NCI-H1092 treated with DMSO at 0.1 percent for 48 hours (cell line): ENCODE results near the gene ACOT7.
"Not testable (repeated sequence)": the region's sequence is repeated elsewhere in the genome, so short reads cannot be mapped to it uniquely, and the experiment has no call there.

Experiments used
- DNase-seq: peaks from one replicate; lab custom pipeline; 2025; lab: John Stamatoyannopoulos, UW

Gene ACOT7

DNA sequence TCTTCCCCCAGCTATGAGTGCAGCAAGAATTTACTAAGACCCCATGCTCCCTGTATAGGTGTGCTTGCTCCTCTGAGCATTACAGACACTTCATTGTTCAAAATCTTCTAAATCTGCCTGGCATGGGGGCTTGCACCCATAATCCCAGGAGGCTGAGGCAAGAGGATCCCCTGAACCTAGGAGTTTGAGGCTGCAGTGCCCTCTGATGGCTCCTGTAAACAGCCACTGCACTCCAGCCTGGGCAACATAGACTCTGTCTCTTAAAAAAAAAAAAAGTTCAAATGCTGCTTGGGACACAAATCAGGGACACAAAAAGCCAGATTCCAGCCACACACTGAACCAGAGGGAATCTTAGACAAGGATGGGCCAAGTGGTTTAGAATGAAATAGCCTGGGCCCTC lies 3.4 kb upstream of the ACOT7 start:
- no peak for DNase-seq

DNA sequence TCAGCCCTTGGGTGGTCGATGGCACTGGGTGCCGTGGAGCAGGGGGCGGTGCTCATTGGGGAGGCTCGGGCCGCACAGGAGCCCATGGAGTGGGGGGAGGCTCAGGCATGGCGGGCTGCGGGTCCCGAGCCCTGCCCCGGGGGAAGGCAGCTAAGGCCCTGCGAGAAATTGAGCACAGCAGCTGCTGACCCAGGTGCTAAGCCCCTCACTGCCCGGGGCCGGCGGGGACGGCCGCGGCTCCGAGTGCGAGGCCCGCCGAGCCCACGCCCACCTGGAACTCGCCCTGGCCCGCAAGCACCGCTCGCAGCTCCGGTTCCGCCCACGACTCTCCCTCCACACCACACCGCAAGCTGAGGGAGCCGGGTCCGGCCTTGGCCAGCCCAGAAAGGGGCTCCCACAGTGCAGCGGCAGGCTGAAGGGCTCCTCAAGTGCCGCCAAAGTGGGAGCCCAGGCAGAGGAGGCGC lies 2.2 kb upstream of the ACOT7 start:
- DNase-seq, result not testable (repeated sequence)

DNA sequence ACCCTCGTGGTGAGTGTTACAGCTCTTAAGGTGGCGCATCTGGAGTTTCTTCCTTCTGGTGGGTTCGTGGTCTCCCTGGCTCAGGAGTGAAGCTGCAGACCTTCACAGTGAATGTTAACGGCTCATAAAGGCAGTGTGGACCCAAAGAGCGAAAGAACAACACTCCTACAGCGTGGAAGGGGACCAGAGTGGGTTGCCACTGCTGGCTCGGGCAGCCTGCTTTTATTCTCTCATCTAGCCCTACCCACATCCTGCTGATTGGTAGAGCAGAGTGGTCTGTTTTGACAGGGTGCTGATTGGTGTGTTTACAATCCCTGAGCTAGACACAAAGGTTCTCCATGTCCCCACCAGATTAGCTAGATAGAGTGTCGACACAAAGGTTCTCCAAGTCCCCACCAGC lies 1.6 kb upstream of the ACOT7 start:
- not testable (repeated sequence) for DNase-seq

DNA sequence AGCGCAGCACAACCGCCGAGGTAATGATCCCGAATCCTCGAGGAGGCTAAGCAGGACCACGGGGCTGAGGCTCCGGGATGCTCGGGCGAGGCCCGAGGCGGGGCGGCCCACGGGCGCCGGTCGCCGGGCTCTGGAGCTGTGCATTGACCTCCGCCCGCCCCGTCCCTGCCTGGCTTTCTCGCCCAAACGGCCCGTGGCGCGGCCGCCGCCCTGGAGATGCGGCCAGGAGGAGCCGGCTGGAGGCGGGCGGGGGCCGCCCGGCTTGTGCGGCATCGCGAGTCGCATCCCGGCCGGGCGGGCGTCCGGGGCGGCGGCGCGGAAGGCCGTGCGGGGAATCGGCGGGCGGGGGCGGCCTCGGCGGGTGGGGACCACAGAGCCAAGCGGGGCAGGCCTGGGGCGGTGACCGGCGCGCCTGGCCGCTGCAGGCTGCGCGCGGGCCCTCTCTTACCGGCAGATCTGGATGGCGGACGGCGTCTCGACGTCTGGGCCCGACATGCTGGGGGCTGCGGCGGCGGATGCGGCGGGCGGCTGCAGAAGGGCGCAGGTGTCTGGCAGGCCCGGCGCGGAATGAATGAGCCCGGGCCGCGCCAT lies 663 bp downstream of the ACOT7 start:
- no peak for DNase-seq

DNA sequence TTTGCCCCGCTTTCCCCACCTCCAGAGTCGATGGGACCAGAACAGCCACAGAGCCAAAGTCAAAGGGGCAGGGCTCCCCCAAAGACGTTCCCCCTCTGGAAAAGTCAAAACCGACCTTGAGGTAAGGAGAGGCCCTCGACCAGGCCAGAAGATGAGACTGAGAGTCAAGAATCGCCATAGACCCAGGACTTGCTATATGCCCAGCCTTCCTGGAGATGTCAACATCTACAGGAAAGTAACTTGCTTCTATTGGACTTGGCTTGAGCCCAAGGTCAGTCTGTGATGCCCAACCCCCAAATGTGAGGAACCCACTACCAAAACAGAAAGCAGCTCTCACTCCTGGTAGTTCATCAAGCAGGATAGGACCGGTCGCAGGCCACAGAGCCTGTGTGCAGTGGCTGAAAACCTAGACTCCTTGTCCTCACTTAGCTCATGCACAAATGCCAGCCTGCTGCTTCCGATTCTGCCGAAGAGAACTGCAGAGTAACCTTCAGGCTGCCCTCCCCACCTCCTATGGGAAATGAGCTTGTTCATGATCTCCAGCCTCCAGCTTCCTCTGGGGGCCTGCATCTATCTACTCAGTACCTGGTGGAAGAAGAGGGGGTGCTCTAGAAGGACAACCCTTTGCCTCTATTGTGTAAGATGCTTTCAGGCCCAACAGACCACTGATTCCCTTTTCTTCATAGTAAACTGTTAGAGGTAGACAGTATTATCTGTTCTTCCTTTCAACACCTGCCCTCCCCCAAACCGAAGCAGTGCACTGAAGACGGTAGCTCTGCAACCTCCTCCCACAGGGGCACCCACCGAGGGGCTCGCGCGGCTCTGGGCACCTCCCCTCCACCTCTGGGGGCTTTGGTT lies 1.4 kb downstream of the ACOT7 start:
- peak; percentile 78 for DNase-seq

DNA sequence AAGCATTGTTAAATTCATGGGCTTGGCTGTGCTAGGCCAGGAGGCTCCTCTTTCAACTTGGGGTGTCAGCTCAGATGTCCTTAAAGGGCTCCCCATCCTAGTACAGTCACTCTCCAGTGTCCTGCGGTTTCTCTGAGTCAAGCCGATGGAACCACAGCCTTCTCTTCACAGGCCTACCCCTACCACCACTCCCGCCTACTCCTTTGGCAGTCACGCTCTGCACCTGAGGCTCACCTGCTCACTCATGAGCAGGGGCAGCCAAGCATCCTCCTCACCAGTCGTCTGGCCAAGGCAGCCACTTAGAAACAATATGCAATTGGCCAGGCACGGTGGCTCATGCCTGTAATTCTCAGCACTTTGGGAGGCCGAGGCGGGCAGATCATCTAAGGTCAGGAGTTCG lies 3.6 kb downstream of the ACOT7 start:
- no peak for DNase-seq

DNA sequence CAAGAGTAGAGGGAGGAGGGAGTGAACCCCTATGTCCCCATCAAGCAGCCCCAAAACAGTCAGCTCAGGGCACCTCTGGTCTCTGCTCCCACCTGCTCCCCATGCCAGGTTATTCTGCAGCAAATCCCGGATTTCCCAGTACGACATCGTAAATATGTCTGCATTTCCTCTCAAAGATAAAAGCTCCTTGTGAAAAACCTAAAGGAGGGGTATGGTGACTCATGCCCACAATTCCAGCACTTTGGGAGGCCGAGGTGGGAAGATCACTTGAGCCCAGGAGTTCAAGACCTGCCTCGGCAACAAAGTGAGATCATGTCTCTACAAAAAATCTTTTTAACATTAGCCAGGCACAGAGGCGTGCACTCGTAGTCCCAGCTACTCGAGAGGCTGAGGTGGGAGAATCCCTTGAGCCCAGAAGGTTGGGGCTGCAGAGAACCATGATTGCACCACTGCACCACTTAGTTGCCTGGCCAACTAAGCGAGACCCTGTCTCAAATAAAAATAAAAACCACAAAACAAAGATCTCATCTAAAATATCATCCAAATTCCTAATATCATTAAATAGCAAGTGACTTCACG lies 7.1 kb downstream of the ACOT7 start:
- no peak for DNase-seq

DNA sequence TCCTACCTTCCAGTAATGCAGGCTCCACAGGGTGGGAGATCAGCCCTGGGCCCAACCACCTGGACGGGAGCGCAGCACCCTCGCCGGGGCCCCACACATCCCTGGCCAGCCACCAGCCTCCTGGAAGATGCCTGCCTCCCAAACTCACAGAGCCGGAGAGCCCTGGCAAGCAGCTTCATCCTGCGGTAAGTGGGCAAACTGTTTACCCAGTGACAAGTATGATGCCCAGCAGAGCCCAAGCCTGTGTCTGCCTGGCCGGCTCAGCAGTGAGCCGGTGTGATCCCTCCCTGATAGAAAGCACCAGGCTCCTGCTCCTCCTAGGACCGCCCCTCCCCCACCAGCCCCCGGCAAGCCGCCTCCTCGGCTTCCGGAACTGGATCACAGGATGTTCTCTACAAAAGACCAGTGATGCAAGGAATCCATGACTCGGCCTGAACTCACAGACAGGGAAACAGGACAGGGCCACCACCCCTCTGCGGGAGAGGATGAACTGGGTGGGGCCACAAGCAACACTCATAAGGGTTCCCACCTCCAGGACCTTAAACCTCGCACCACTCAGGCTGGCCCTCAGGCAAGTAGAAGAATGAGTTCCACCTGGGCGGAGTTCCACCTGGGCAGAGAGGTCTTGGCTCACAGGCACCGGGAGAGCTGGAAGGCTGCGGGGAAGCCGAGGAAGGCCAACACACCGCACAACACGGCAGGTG lies 7.9 kb downstream of the ACOT7 start:
- DNase-seq, result peak; percentile 85

DNA sequence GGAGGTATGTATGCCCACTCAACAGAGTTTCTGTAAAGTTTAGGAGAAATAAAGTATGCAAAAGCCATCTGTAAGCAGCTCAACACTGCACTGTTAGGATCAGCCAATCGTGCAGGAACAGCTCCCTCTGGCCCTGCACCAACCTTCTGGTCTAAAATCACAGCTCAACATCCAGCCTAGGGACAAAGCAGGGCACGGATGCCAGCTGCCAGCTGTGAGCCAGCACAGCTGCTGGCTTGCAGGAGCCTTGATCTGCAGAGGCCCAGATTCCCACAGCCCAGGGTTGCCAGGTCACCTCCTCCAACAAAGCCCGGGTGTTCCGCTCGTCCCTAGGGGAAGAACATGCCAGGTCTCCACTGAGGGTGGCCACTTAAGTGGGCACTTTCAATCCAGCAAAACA lies 8.6 kb downstream of the ACOT7 start:
- DNase-seq, result peak; percentile 87

DNA sequence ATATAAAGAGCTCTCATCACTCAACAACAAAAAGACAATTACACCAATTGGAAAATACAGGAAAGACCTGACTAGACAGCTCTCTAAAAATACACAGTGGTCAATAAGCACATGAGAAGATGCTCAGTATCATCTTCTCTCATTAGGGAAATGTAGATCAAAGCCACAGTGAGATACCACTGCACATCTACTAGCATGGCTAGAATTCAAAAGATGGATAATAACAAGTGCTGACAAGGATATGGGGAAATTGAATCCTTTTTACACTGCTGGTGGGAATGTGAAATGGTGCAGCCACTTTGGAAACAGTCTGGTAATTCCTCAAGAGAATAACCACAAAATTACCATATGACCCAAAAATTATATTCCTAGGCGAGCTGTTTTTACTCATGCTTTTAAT lies 9.4 kb downstream of the ACOT7 start:
- DNase-seq, result no peak

DNA sequence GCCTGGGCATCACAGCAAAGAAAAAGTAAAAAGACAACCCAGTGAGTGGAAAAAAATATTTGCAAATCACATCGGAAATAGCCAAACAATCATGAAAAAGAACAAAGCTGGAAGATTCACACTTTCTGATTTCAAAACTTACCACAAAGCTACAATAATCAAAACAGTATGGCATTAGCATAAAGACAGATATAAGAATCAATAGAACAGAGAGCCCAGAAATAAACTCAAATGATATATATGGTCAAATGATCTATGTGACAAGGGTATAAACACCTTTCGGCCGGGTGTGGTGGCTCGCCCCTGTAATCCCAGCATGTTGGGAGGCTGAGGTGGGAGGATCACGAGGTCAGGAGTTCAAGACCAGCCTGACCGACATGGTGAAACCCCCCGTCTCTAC lies 13.5 kb downstream of the ACOT7 start:
- DNase-seq, result no peak

DNA sequence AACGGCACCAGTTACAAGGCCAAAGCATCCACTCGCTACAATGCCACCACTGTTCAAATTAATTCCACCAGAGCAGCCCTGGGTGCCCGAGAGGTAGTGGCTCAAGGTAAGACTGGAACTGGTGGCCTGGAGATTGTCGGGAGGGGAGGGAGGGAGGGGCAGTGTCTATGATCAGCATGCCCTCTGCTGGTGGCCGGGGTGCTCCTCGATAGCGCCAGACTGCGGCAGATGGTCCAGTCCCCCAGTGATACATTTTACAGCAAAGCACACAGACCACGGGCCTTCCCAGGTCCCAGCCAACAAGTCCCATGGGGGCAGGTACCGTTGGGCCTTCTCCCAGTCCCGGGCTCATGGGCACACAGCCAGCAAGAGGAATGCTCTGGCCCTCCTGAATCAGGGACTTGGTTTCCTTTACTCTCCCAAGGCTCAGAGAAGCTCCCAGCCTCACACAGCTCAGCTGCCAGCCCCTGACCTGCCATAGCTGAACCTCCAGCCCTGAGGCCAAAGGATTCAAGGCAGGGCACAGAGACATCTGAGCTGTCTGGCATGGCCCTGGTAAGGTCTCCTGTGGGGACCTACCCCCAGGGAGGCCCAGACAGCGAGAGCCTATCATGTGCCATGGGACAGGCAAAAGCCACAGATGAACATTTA lies 15.3 kb downstream of the ACOT7 start:
- peak; percentile 48 for DNase-seq

DNA sequence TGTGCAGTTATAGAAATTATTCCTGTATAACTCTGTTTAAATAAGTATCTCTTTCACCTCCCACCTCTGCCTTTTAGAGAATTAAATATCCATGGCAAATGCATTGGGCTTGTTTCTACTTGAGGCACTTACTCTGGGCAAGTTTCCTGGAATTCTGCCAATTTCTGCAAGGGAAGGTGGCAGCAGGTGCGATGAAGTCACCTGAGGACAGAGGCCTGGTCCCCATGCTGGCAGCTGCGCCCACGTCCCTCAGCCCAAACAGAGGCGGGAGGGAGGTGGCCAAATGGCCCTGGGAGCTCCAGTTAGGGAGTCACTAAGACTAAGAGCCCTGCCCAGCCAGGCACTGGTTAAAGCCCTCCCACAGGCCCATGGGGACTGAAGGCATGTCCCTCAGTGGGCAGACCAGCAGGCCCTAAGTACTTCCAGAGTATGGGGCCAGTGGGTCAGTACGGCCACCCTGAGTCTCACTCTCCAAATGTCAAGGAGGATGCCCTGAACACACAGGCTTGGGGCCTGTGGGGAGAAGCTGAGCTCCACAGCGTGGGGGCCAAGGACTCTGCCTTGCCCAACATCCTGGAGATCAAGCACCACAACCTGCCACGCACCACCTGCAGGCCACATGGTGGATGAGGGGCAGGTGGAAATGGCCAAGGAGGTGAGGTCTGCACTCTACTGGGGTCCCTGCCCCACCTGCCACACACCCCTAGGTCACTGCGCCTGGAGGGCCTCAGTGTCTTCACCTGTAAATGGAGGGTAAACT lies 19.4 kb downstream of the ACOT7 start:
- no peak for DNase-seq

DNA sequence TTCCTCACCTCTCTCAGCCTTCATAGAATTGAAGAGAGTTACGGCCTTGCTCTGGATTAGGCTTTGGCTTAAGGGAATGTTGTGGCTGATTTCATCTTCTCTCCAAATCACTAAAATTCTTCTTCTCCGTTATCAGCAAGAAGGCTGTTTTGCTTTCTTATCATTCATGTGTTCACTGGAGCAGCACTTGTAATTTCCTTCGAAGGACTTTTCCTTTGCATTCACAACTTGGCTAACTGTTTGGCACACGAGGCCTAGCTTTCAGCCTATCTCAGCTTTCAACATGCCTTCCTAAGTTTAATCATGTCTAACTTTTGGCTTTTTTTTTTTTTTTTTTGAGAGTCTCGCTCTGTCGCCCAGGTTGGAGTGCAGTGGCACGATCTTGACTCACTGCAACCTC lies 21.3 kb downstream of the ACOT7 start:
- not testable (repeated sequence) for DNase-seq

DNA sequence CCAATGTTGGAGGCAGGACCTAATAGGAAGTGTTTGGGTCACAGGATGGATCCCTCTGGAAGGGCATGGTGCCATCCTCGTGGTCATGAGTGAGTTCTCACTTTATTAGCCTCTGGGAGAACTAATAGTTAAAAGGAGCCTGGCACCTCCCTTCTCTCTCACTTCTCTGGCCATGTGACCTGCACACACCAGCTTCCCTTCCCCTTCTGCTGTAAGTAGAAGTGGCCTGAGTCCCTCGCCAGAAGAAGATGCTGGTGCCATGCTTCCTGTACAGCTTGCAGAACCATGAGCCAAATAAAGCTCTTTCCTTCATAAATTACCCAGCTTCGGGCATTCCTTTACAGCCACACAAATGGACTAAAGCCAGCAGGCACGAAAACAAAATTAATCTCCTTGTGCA lies 23.6 kb downstream of the ACOT7 start:
- DNase-seq, result no peak

DNA sequence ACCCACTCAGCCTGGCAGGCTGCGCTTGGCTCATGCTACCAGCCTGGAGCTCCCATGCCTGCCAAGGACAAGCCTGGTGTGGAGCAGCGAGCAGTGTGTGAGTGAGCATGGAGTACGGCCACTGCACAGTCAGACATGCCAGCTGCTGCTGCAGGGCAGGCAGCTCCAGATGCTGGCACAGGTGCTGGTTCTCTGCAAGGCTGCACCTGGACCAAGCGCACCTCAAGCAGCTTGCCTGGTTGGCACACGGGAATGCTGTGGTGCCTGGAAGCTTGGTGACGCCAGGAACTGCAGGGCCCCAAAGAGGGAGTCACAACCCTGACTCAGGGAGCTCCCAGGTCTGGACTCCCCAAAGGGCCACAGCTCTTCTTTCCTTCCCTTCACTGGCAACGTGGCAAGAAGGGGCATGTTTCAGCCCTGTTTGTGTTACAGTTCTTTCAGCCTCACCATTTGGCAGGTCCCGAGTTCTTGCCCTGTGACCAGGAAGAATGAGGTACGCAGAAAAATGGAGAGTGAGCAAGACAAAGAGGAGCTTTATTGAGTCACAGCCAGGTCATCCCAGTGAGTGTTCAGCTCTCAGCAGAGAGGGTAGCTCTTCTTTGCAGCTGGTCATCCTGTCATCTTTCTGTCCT lies 26.1 kb downstream of the ACOT7 start:
- no peak for DNase-seq

DNA sequence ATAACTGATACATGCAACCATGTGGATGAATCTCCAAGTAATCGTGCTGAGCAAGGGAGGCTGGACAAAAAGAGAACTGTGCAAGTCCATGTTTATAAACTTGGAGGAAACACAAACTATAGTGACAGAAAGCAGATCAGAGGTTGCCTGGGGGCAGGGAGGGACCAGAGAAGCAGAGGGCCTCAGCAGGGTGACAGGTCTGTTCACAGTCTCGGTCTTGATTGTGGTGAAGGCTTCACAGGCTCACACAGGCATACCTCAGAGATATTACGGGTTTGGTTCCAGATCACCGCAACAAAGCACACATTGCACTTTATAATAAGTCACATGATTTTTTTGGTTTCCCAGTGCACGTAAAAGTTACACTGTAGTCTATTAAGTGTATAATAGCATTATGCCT lies 28.5 kb downstream of the ACOT7 start:
- DNase-seq, result no peak

DNA sequence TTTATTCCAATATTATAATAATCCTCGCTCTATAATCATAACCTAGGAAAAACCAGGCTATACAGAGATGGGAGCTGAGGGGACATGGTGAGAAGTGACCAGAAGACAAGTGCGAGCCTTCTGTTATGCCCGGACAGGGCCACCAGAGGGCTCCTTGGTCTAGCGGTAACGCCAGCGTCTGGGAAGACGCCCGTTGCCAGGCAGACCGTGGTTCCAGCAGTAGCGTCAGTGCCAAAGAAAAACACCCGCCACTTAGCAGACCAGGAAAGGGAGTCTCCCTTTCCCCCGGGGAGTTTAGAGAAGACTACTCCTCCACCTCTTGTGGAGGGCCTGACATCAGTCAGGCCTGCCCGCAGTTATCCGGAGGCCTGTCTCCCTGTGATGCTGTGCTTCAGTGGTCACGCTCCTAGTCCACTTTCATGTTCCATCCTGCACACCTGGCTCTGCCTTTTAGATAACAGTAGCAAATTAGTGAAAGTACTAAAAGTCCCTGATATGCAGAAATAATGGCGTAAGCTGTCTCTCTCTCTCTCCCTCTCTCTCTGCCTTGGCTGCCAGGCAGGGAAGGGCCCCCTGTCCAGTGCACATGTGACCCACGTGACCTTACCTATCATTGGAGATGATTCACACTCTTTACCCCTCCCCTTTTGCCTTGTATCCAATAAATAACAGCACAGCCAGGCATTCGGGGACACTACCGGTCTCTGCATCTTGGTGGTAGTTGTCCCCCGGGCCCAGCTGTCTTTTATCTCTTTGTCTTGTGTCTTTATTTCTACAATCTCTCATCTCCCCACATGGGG lies 30.3 kb downstream of the ACOT7 start:
- peak; percentile 79 for DNase-seq

DNA sequence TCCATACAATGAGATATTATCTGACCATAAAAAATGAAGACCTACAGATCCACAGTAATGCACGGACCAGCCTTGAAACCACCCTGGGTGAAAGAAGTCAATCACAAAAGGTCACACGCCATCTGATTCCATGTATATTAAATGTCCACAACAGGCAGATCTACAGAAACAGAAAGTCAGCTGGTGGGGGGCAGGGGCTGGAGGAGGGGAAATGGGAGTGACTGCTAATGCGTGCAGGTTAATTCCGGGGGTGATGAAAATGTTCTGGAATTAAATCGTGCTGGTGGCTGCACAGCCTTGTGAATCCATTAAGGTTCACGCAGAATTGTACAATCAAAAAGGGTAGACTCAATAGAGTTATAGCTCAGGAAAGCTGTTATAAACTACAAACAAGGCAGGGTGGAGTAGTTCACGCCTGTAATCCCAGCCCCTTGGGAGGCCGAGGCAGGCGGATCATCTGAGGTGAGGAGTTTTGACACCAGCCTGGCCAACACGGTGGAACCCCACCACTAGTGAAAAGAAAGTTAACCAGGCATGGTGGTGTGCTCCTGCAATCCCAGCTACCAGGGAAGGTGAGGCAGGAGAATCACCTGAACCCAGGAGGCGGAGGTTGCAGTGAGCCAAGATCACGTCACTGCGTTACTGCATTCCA lies 32.3 kb downstream of the ACOT7 start:
- no peak for DNase-seq
